BE2C (cell line): ENCODE data around the gene PBRM1.
"Not testable (repeated sequence)": the region's sequence is repeated elsewhere in the genome, so short reads cannot be mapped to it uniquely, and the experiment has no call there.

ENCODE experiments used
- DNase-seq: peaks from one replicate; pipeline ENCODE4 v3.0.0-alpha.2; 2020
- H3K27me3 ChIP-seq: fragments of 250-450 bp; sonication (Bioruptor Pico); 2 replicates; pipeline ENCODE4 v1.5.1; 2020; ENCODE audit warnings: mild to moderate bottlenecking
- H3K36me3 ChIP-seq: fragments of 250-450 bp; sonication (Bioruptor Pico); 2 replicates; pipeline ENCODE4 v1.5.1; 2020; ENCODE audit warnings: mild to moderate bottlenecking
- H3K4me1 ChIP-seq: fragments of 250-450 bp; sonication (Bioruptor Pico); 2 replicates; pipeline ENCODE4 v1.5.1; 2020
- H3K4me3 ChIP-seq: 2 replicates; pipeline ENCODE4 v1.5.1; 2011; ENCODE audit warnings: low read depth, low read length
- H3K9me3 ChIP-seq: fragments of 250-450 bp; sonication (Bioruptor Pico); 2 replicates; pipeline ENCODE4 v1.5.1; 2020
- TF ChIP-seq, protein P1 (sequence below): IDR thresholded peaks from 2 replicates; pipeline ENCODE4 v1.5.1; 2012; ENCODE audit warnings: mild to moderate bottlenecking, low read depth, low read length

The PBRM1 gene

GRCh38 chr3:52679199-52679538 is 6.5 kb downstream of the PBRM1 start:
- no peak for DNase-seq
- H3K4me1 ChIP-seq, result no peaks in the 10 kb centered on the region
- H3K4me3 ChIP-seq, result no peak overlapping the region
- peaks cover 14% of the 10 kb centered on the region for H3K36me3 ChIP-seq
- no peaks in the 10 kb centered on the region for H3K9me3 ChIP-seq
- TF ChIP-seq, protein P1, sequence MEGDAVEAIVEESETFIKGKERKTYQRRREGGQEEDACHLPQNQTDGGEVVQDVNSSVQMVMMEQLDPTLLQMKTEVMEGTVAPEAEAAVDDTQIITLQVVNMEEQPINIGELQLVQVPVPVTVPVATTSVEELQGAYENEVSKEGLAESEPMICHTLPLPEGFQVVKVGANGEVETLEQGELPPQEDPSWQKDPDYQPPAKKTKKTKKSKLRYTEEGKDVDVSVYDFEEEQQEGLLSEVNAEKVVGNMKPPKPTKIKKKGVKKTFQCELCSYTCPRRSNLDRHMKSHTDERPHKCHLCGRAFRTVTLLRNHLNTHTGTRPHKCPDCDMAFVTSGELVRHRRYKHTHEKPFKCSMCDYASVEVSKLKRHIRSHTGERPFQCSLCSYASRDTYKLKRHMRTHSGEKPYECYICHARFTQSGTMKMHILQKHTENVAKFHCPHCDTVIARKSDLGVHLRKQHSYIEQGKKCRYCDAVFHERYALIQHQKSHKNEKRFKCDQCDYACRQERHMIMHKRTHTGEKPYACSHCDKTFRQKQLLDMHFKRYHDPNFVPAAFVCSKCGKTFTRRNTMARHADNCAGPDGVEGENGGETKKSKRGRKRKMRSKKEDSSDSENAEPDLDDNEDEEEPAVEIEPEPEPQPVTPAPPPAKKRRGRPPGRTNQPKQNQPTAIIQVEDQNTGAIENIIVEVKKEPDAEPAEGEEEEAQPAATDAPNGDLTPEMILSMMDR, result no peak
- no peaks in the 10 kb centered on the region for H3K27me3 ChIP-seq

- peaks cover 14% of the 10 kb centered on the region for H3K36me3 ChIP-seq
- no peak for DNase-seq
- no peaks in the 10 kb centered on the region for H3K27me3 ChIP-seq
- TF ChIP-seq, protein P1, result no peak
- H3K4me1 ChIP-seq, result no peaks in the 10 kb centered on the region
- no peak overlapping the region for H3K4me3 ChIP-seq
- no peaks in the 10 kb centered on the region for H3K9me3 ChIP-seq
Observed at GRCh38 chr3:52678265-52679198, 7.2 kb downstream of the PBRM1 start.

- not testable (repeated sequence) for H3K27me3 ChIP-seq, H3K9me3 ChIP-seq, H3K4me3 ChIP-seq, DNase-seq, H3K4me1 ChIP-seq
- H3K36me3 ChIP-seq, result peaks cover 14% of the 10 kb centered on the region
Observed at GRCh38 chr3:52676201-52676600, 9.5 kb downstream of the PBRM1 start.

DNA sequence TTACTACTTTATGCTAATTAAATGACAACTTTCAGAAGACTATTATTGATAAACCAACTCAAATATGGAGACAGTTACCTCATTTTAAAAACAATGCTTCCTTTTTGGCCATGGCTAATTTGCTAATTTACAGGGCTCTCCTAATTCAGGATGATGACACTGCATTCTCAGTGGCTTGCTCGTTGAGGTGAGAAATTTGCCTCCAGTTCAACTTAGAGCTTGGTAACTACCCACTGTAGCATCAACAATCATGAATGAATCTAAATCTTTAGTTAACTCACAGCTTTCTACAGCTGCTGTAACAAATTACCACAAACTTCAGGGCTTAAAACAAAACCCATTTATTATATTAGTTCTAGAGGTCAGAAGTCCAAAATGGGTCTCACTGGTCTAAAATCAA is 14.0 kb downstream of the PBRM1 start:
- Histone ChIP-seq H3K36me3 (peaks cover 3% of the 10 kb centered on the region; the same call in 1 of the 2 replicates), H3K4me3 (no peak overlapping the region), H3K27me3 (no peaks in the 10 kb centered on the region)

DNA sequence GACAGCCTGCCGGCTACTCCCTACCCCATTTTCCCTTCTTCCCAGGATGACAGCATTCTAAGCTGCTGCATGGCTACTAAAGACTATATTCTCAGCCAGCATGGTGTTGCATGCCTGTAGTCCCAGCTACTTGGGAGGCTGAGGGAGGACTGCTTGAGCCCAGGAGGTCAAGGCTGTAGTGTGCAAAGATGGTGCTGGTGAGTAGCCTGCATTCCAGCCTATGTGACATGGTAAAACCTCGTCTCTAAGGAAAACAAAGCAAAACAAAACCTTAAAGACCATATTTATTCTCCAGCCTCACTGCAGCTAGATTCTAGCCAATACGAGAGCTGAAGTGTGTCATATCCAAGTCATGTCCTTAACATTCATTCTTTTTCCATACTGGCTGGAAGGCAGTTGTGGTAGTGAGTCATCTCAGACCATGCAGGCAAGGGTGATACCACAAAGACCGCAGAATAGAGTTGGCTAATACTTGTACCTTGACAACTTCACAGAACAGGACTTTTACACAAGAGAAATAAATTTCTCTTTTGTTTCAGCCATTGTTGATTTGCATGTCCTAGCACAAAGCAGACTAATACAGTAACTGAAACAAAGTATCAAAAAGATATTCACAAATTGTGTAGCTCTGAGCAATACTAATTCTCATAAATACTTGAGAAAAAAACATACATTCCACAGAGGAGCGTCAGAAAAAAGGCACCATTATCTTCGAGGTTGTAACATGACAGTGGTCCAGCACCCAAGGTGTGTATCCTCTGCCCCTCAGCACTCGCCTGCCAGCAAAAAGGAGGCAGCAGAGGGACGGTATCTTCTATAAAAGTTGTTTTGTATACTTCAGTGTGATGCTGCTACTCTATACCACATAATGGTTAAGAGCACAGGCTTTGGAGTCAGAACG is 14.8 kb downstream of the PBRM1 start:
- no peaks in the 10 kb centered on the region for H3K4me1 ChIP-seq
- peaks cover 3% of the 10 kb centered on the region; the same call in 1 of the 2 replicates for H3K36me3 ChIP-seq
- no peaks in the 10 kb centered on the region for H3K27me3 ChIP-seq
- no peak overlapping the region for H3K4me3 ChIP-seq
- TF ChIP-seq, protein P1, result no peak
- H3K9me3 ChIP-seq, result no peaks in the 10 kb centered on the region
- DNase-seq, result no peak

More for the DNA sequence above, 14.0 kb downstream of the PBRM1 start:
- H3K9me3 ChIP-seq, result no peaks in the 10 kb centered on the region
- TF ChIP-seq, protein P1, result no peak
- H3K4me1 ChIP-seq, result no peaks in the 10 kb centered on the region
- DNase-seq, result no peak

DNA sequence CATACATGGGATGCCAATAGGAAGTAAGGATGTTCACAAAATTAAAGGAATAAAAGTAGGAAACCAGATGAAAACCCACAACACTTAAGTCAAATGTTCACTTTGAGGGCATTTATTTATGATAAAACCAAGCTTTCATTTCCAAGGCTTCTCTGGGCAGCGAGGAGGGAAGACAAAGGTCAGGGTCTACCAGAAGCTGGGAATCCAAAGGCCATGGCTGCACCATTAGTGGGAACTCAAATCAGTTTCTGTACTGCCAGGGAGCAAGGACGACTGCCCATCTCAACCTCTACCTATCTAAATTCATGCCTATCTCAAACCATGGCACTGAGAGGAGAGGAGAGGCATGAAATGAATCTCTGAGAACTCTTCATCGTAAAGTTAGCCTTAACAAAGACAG is 22.6 kb downstream of the PBRM1 start:
- Histone ChIP-seq H3K36me3 (peaks cover 6% of the 10 kb centered on the region; the same call in 1 of the 2 replicates), H3K4me3 (no peak overlapping the region), H3K27me3 (no peaks in the 10 kb centered on the region), H3K4me1 (no peaks in the 10 kb centered on the region), H3K9me3 (no peaks in the 10 kb centered on the region)
- TF ChIP-seq, protein P1, result no peak
- no peak for DNase-seq
